Large intestine (tissue), 3 donors: ENCODE measurements around the gene IKBKE. TPM values are rescaled to one million over a fixed set of nuclear protein-coding genes. Genes with fewer than 3 reads are reported as not detected.

Experiments
- DNase-seq, 2 donors: peaks; one replicate each; pipeline versions ENCODE4 v3.0.0 to v3.0.0-alpha.2; 2013
- H3K27ac ChIP-seq: one replicate; pipeline ENCODE4 v1.5.1; 2013; ENCODE audit warnings: low read length
- H3K27me3 ChIP-seq: 2 replicates; pipeline ENCODE4 v1.6.1; 2013; ENCODE audit warnings: low read length; ENCODE audit not compliant: control insufficient read depth, insufficient read depth
- H3K36me3 ChIP-seq: 2 replicates; pipeline ENCODE4 v1.6.1; 2013; ENCODE audit warnings: low read length; ENCODE audit not compliant: control insufficient read depth, insufficient read depth
- H3K4me1 ChIP-seq: one replicate; pipeline ENCODE4 v1.6.1; 2013; ENCODE audit warnings: low read length; ENCODE audit not compliant: control insufficient read depth, insufficient read depth
- H3K4me3 ChIP-seq: one replicate; pipeline ENCODE4 v1.5.1; 2013; ENCODE audit warnings: low read length
- H3K9me3 ChIP-seq: one replicate; pipeline ENCODE4 v1.6.1; 2013; ENCODE audit warnings: mild to moderate bottlenecking, low read depth, low read length, moderate library complexity; ENCODE audit not compliant: control insufficient read depth
- WGBS: methylation state at CpG from one replicate; pipeline ENCODE4 v1.1.5; 2013; ENCODE audit warnings: low lambda C conversion rate; ENCODE audit not compliant: insufficient coverage; 5-methylcytosine and 5-hydroxymethylcytosine counted together
- polyA plus RNA-seq: library from polyadenylated mRNA; unstranded; fragments of 120-200 nt; gene quantifications from one replicate; pipeline ENCODE4 v1.2.1, GENCODE V29; 2013

Gene IKBKE
- polyA plus RNA-seq, 1 donor = 7.5 TPM

GRCh38 chr1:206493279-206493678, 23.0 kb downstream of the IKBKE start:
- Histone ChIP-seq H3K4me1 (peaks cover 9% of the 10 kb centered on the region), H3K9me3 (no peaks in the 10 kb centered on the region), H3K36me3 (peaks cover 39% of the 10 kb centered on the region), H3K4me3 (no peak overlapping the region), H3K27ac (no peak overlapping the region), H3K27me3 (no peaks in the 10 kb centered on the region)
- no CpG with 5 or more reads among the region's 9 CpGs for WGBS
- no peak for DNase-seq

GRCh38 chr1:206495011-206495461, 24.8 kb downstream of the IKBKE start:
- WGBS = no CpG with 5 or more reads among the region's 6 CpGs
- H3K9me3 ChIP-seq = no peaks in the 10 kb centered on the region
- H3K27ac ChIP-seq = no peak overlapping the region
- peaks cover 9% of the 10 kb centered on the region for H3K4me1 ChIP-seq
- peaks cover 39% of the 10 kb centered on the region for H3K36me3 ChIP-seq
- H3K4me3 ChIP-seq = no peak overlapping the region
- peak in 1 of 2 donors; percentile 49 for DNase-seq
- no peaks in the 10 kb centered on the region for H3K27me3 ChIP-seq

- DNase-seq = no peak
- Histone ChIP-seq H3K27ac (no peak overlapping the region), H3K4me3 (no peak overlapping the region), H3K27me3 (no peaks in the 10 kb centered on the region), H3K4me1 (peaks cover 9% of the 10 kb centered on the region), H3K36me3 (peaks cover 39% of the 10 kb centered on the region), H3K9me3 (no peaks in the 10 kb centered on the region)
- WGBS = no CpG with 5 or more reads among the region's 3 CpGs
These were observed 25.3 kb downstream of the IKBKE start for GRCh38 chr1:206495493-206496046.

GRCh38 chr1:206496131-206496793, 26.0 kb downstream of the IKBKE start:
- no CpG with 5 or more reads among the region's 6 CpGs for WGBS

GRCh38 chr1:206497363-206497762, 27.1 kb downstream of the IKBKE start:
- peaks cover 9% of the 10 kb centered on the region for H3K4me1 ChIP-seq
- H3K9me3 ChIP-seq = no peaks in the 10 kb centered on the region
- no CpG with 5 or more reads among the region's 4 CpGs for WGBS
- no peak for DNase-seq
- no peak overlapping the region for H3K27ac ChIP-seq
- no peak overlapping the region for H3K4me3 ChIP-seq
- H3K36me3 ChIP-seq = peaks cover 25% of the 10 kb centered on the region
- no peaks in the 10 kb centered on the region for H3K27me3 ChIP-seq

More at GRCh38 chr1:206496131-206496793, 26.0 kb downstream of the IKBKE start:
- Histone ChIP-seq H3K4me1 (peaks cover 9% of the 10 kb centered on the region), H3K9me3 (no peaks in the 10 kb centered on the region), H3K36me3 (peaks cover 36% of the 10 kb centered on the region), H3K4me3 (no peak overlapping the region), H3K27me3 (no peaks in the 10 kb centered on the region), H3K27ac (no peak overlapping the region)
- peak in 1 of 2 donors; percentile 20 for DNase-seq

GRCh38 chr1:206497774-206498173, 27.5 kb downstream of the IKBKE start:
- no CpG with 5 or more reads among the region's 3 CpGs for WGBS
- peaks cover 21% of the 10 kb centered on the region for H3K36me3 ChIP-seq
- H3K4me3 ChIP-seq = no peak overlapping the region
- H3K9me3 ChIP-seq = no peaks in the 10 kb centered on the region
- H3K27me3 ChIP-seq = no peaks in the 10 kb centered on the region
- H3K27ac ChIP-seq = no peak overlapping the region
- H3K4me1 ChIP-seq = peaks cover 9% of the 10 kb centered on the region
- DNase-seq = no peak

GRCh38 chr1:206498685-206499084, 28.4 kb downstream of the IKBKE start:
- WGBS = no CpG with 5 or more reads among the region's 2 CpGs
- peaks cover 14% of the 10 kb centered on the region for H3K36me3 ChIP-seq
- no peak for DNase-seq
- H3K4me3 ChIP-seq = no peak overlapping the region
- H3K4me1 ChIP-seq = peaks cover 9% of the 10 kb centered on the region
- no peaks in the 10 kb centered on the region for H3K27me3 ChIP-seq
- no peaks in the 10 kb centered on the region for H3K9me3 ChIP-seq
- no peak overlapping the region for H3K27ac ChIP-seq

GRCh38 chr1:206500046-206500445, 29.8 kb downstream of the IKBKE start:
- no peaks in the 10 kb centered on the region for H3K9me3 ChIP-seq
- no peak for DNase-seq
- peaks cover 9% of the 10 kb centered on the region for H3K4me1 ChIP-seq
- peaks cover 11% of the 10 kb centered on the region for H3K27me3 ChIP-seq
- H3K27ac ChIP-seq = no peak overlapping the region
- no peak overlapping the region for H3K4me3 ChIP-seq
- WGBS = 100% methylated on average over 1 of the region's 3 CpGs
- H3K36me3 ChIP-seq = peaks cover 8% of the 10 kb centered on the region

GRCh38 chr1:206501881-206502280, 31.6 kb downstream of the IKBKE start:
- peaks cover 4% of the 10 kb centered on the region for H3K4me1 ChIP-seq
- WGBS = no CpG with 5 or more reads among the region's 5 CpGs
- H3K27me3 ChIP-seq = peaks cover 30% of the 10 kb centered on the region
- no peak for DNase-seq
- H3K9me3 ChIP-seq = no peaks in the 10 kb centered on the region
- H3K27ac ChIP-seq = no peak overlapping the region
- no peaks in the 10 kb centered on the region for H3K36me3 ChIP-seq
- H3K4me3 ChIP-seq = no peak overlapping the region

GRCh38 chr1:206502403-206502802, 32.1 kb downstream of the IKBKE start:
- no peak for DNase-seq
- peaks cover 8% of the 10 kb centered on the region for H3K4me1 ChIP-seq
- H3K27me3 ChIP-seq = peaks cover 35% of the 10 kb centered on the region
- H3K27ac ChIP-seq = no peak overlapping the region
- no peak overlapping the region for H3K4me3 ChIP-seq
- no peaks in the 10 kb centered on the region for H3K36me3 ChIP-seq
- no CpG with 5 or more reads among the region's 2 CpGs for WGBS
- H3K9me3 ChIP-seq = no peaks in the 10 kb centered on the region

- Histone ChIP-seq H3K27me3 (peaks cover 38% of the 10 kb centered on the region), H3K36me3 (no peaks in the 10 kb centered on the region), H3K9me3 (no peaks in the 10 kb centered on the region), H3K27ac (no peak overlapping the region), H3K4me1 (peaks cover 8% of the 10 kb centered on the region), H3K4me3 (no peak overlapping the region)
- no CpG with 5 or more reads among the region's 1 CpG for WGBS
- DNase-seq = no peak
These were observed 32.5 kb downstream of the IKBKE start for GRCh38 chr1:206502812-206503211.
